H9 (cell line): Measurements from ENCODE around the gene MAP6. TPM values are rescaled to one million over a fixed set of nuclear protein-coding genes. Genes with fewer than 3 reads are reported as not detected.

ENCODE experiments used
- DNase-seq: peaks from one replicate; pipeline ENCODE4 v3.0.0-alpha.2; 2017
- H2AFZ ChIP-seq: one replicate; pipeline ENCODE4 v1.6.1; 2013; ENCODE audit warnings: mild to moderate bottlenecking, low read length, control low read depth, moderate library complexity
- H2AK5ac ChIP-seq: 2 replicates; pipeline ENCODE4 v1.6.1; 2013; ENCODE audit warnings: low read length, control low read depth, mixed read lengths; ENCODE audit not compliant: insufficient read length
- H2BK120ac ChIP-seq: one replicate; pipeline ENCODE4 v1.6.1; 2013; ENCODE audit warnings: low read depth, mild to moderate bottlenecking, low read length, control low read depth, inconsistent platforms; ENCODE audit not compliant: poor library complexity, severe bottlenecking
- H2BK12ac ChIP-seq: 2 replicates; pipeline ENCODE4 v1.6.1; 2013; ENCODE audit warnings: low read length, control low read depth, mixed read lengths, low read depth; ENCODE audit not compliant: insufficient read length
- H2BK15ac ChIP-seq: 2 replicates; pipeline ENCODE4 v1.6.1; 2013; ENCODE audit warnings: low read depth, low read length, control low read depth
- H2BK20ac ChIP-seq: one replicate; pipeline ENCODE4 v1.6.1; 2013; ENCODE audit warnings: low read depth, mild to moderate bottlenecking, low read length, control low read depth, inconsistent platforms; ENCODE audit not compliant: poor library complexity, severe bottlenecking
- H2BK5ac ChIP-seq: 2 replicates; pipeline ENCODE4 v1.6.1; 2013; ENCODE audit warnings: low read length, control low read depth, mixed read lengths; ENCODE audit not compliant: insufficient read length
- H3K14ac ChIP-seq: 2 replicates; pipeline ENCODE4 v1.6.1; 2013; ENCODE audit warnings: low read length, control low read depth; ENCODE audit not compliant: insufficient read depth
- H3K18ac ChIP-seq: 2 replicates; pipeline ENCODE4 v1.6.1; 2013; ENCODE audit warnings: low read depth, mild to moderate bottlenecking, mixed read lengths, low read length, control low read depth; ENCODE audit not compliant: insufficient read length
- H3K23ac ChIP-seq: 2 replicates; pipeline ENCODE4 v1.6.1; 2013; ENCODE audit warnings: low read length, control low read depth, mixed read lengths, low read depth; ENCODE audit not compliant: insufficient read length
- H3K23me2 ChIP-seq: 2 replicates; pipeline ENCODE4 v1.6.1; 2013; ENCODE audit warnings: low read depth, mild to moderate bottlenecking, mixed read lengths, low read length, control low read depth; ENCODE audit not compliant: insufficient read length, poor library complexity, severe bottlenecking
- H3K27ac ChIP-seq: 2 replicates; pipeline ENCODE4 v1.5.1; 2013; ENCODE audit warnings: low read length, control low read depth, mixed read lengths, low read depth; ENCODE audit not compliant: insufficient read length
- H3K27me3 ChIP-seq: 2 replicates; pipeline ENCODE4 v1.6.1; 2013; ENCODE audit warnings: low read length, control low read depth, inconsistent platforms; ENCODE audit not compliant: insufficient read depth
- H3K4ac ChIP-seq: 2 replicates; pipeline ENCODE4 v1.6.1; 2013; ENCODE audit warnings: low read depth, mild to moderate bottlenecking, control low read depth, inconsistent platforms, low read length, moderate library complexity
- H3K4me1 ChIP-seq: 2 replicates; pipeline ENCODE4 v1.6.1; 2013; ENCODE audit warnings: low read length, control low read depth, inconsistent platforms; ENCODE audit not compliant: insufficient read depth
- H3K4me2 ChIP-seq: 2 replicates; pipeline ENCODE4 v1.6.1; 2013; ENCODE audit warnings: low read length, control low read depth, mixed read lengths; ENCODE audit not compliant: insufficient read length, insufficient read depth
- H3K56ac ChIP-seq: 2 replicates; pipeline ENCODE4 v1.6.1; 2013; ENCODE audit warnings: low read depth, mild to moderate bottlenecking, mixed read lengths, low read length, control low read depth; ENCODE audit not compliant: insufficient read length
- H3K79me1 ChIP-seq: 2 replicates; pipeline ENCODE4 v1.6.1; 2013; ENCODE audit warnings: low read depth, mild to moderate bottlenecking, moderate library complexity, low read length, control low read depth, inconsistent platforms; ENCODE audit not compliant: insufficient read depth, poor library complexity, severe bottlenecking
- H3K79me2 ChIP-seq: 2 replicates; pipeline ENCODE4 v1.6.1; 2013; ENCODE audit warnings: low read length, control low read depth, inconsistent platforms; ENCODE audit not compliant: insufficient read depth
- H3K9ac ChIP-seq: 2 replicates; pipeline ENCODE4 v1.6.1; 2013; ENCODE audit warnings: low read length, control low read depth, mixed read lengths; ENCODE audit not compliant: insufficient read length; ENCODE audit errors: extremely low read depth
- H3K9me3 ChIP-seq: one replicate; pipeline ENCODE4 v1.6.1; 2013; ENCODE audit warnings: low read depth, low read length, inconsistent platforms; ENCODE audit not compliant: control insufficient read depth
- H3T11ph ChIP-seq: one replicate; pipeline ENCODE4 v1.6.1; 2013; ENCODE audit warnings: mild to moderate bottlenecking, low read length, control low read depth, inconsistent platforms
- H4K20me1 ChIP-seq: one replicate; pipeline ENCODE4 v1.6.1; 2013; ENCODE audit not compliant: control insufficient read depth, insufficient read length, insufficient read depth
- H4K5ac ChIP-seq: 2 replicates; pipeline ENCODE4 v1.6.1; 2013; ENCODE audit warnings: low read depth, mild to moderate bottlenecking, mixed read lengths, low read length, control low read depth; ENCODE audit not compliant: insufficient read length
- H4K8ac ChIP-seq: replicated peaks from 2 replicates; pipeline ENCODE4 v1.6.1; 2013; ENCODE audit warnings: low read length, control low read depth, mixed read lengths, low read depth; ENCODE audit not compliant: insufficient read length
- H4K91ac ChIP-seq: 2 replicates; pipeline ENCODE4 v1.6.1; 2013; ENCODE audit warnings: low read depth, mild to moderate bottlenecking, moderate library complexity, mixed read lengths, low read length, control low read depth; ENCODE audit not compliant: insufficient read length
- H3K27ac Mint-ChIP-seq, 3 experiments: 2 replicates in 2 of 3; 3 replicates in 1 of 3; pipeline ENCODE4 v1.8.0; 2020 to 2021; ENCODE audit warnings: mixed read lengths in 3 of 3, mild to moderate bottlenecking in 1 of 3, moderate library complexity in 1 of 3
- H3K27me3 Mint-ChIP-seq: 2 replicates; pipeline ENCODE4 v1.8.0; 2021; ENCODE audit warnings: low read depth, mild to moderate bottlenecking, moderate library complexity, mixed read lengths
- H3K36me3 Mint-ChIP-seq, 3 experiments: 2 replicates in 2 of 3; 3 replicates in 1 of 3; pipeline ENCODE4 v1.8.0; 2020 to 2021; ENCODE audit warnings: low read depth in 3 of 3, mixed read lengths in 3 of 3; ENCODE audit not compliant: insufficient read depth in 1 of 3
- H3K4me1 Mint-ChIP-seq, 2 experiments: 2 replicates each; pipeline ENCODE4 v1.8.0; 2020; ENCODE audit warnings: mixed read lengths in 2 of 2
- H3K4me3 Mint-ChIP-seq, 2 experiments: 2 replicates in 1 of 2; 3 replicates in 1 of 2; pipeline ENCODE4 v1.8.0; 2020 to 2021; ENCODE audit warnings: mild to moderate bottlenecking in 2 of 2, mixed read lengths in 2 of 2, moderate library complexity in 1 of 2
- H3K9me3 Mint-ChIP-seq, 2 experiments: 2 replicates in 1 of 2; 3 replicates in 1 of 2; pipeline ENCODE4 v1.8.0; 2020; ENCODE audit warnings: mild to moderate bottlenecking in 2 of 2, mixed read lengths in 2 of 2, moderate library complexity in 1 of 2
- CTCF ChIP-seq: fragments of 200-600 bp; sonication (generic); conservative IDR thresholded peaks from 3 replicates; pipeline ENCODE4 v1.8.0; 2021; ENCODE audit warnings: antibody characterized with exemption, mild to moderate bottlenecking
- WGBS: extraction: QIAGEN DNeasy Blood & Tissue Kit; methylation state at CpG from one replicate; pipeline ENCODE4 v1.1.7; 2013; ENCODE audit warnings: missing lambda C conversion rate, low lambda C conversion rate, mixed read lengths; ENCODE audit not compliant: insufficient read length; ENCODE audit errors: extremely low coverage; 5-methylcytosine and 5-hydroxymethylcytosine counted together
- total RNA-seq: library from RNA; stranded (reverse); gene quantifications from 2 replicates; pipeline ENCODE4 v1.2.1, GENCODE V29; 2021

The MAP6 gene
- total RNA-seq, 1 experiment from 2014 or later = 0.77 TPM

- Histone ChIP-seq H3K56ac (no peak overlapping the region), H3K9ac (no peak overlapping the region), H3K27ac (no peak overlapping the region), H4K5ac (no peak overlapping the region), H2BK12ac (no peak overlapping the region), H3K23me2 (peaks cover 11% of the 10 kb centered on the region), H2AFZ (no peak overlapping the region), H3K23ac (no peak overlapping the region), H2BK120ac (no peak overlapping the region), H3K79me1 (no peaks in the 10 kb centered on the region), H3K4me2 (peak overlapping the region; percentile 38), H3K14ac (no peak overlapping the region), H2AK5ac (no peak overlapping the region), H3K4ac (no peak overlapping the region), H3K9me3 (no peaks in the 10 kb centered on the region), H2BK15ac (no peak overlapping the region), H4K91ac (no peak overlapping the region), H2BK5ac (no peak overlapping the region), H4K8ac (no peak overlapping the region), H3K18ac (no peak overlapping the region), H3K4me1 (peaks cover 7% of the 10 kb centered on the region; the same call in 1 of the 2 replicates), H3K27me3 (peaks cover 28% of the 10 kb centered on the region; the same call in 1 of the 2 replicates), H4K20me1 (no peaks in the 10 kb centered on the region), H3K79me2 (no peaks in the 10 kb centered on the region), H3T11ph (no peak overlapping the region), H2BK20ac (no peak overlapping the region)
- no CpG with 5 or more reads among the region's 1 CpG for WGBS
- no peak for DNase-seq
- Mint-ChIP-seq H3K4me1 (peaks cover 42 to 49% of the 10 kb centered on the region in 2 experiments), H3K9me3 (no peaks in the 10 kb centered on the region; a peak in 2 of 5 replicates), H3K27ac (peak overlapping the region in 2 of 3 experiments; percentile 65 to 95; a peak in 3 of 7 replicates), H3K36me3 (no peaks in the 10 kb centered on the region; a peak in 2 of 7 replicates), H3K27me3 (peaks cover 44% of the 10 kb centered on the region), H3K4me3 (peak overlapping the region; percentile 0 to 53; a peak in 2 of 5 replicates)
- no peak for TF ChIP-seq CTCF
Measured at GRCh38 chr11:75663808-75664207, 5.0 kb downstream of the MAP6 start.
